GM10266 (cell line): ENCODE data around the gene ORMDL1.
"Not testable (repeated sequence)": the region's sequence is repeated elsewhere in the genome, so short reads cannot be mapped to it uniquely, and the experiment has no call there.

Experiments used
- DNase-seq: peaks from one replicate; pipeline ENCODE4 v3.0.0; 2012; ENCODE audit errors: extremely low spot score
- TF ChIP-seq, protein P1 (sequence below): IDR thresholded peaks from 2 replicates; pipeline ENCODE4 v1.5.1; 2012; ENCODE audit warnings: mild to moderate bottlenecking, low read depth; ENCODE audit not compliant: control insufficient read depth, insufficient read depth; ENCODE audit errors: missing control alignments

Gene ORMDL1

DNA sequence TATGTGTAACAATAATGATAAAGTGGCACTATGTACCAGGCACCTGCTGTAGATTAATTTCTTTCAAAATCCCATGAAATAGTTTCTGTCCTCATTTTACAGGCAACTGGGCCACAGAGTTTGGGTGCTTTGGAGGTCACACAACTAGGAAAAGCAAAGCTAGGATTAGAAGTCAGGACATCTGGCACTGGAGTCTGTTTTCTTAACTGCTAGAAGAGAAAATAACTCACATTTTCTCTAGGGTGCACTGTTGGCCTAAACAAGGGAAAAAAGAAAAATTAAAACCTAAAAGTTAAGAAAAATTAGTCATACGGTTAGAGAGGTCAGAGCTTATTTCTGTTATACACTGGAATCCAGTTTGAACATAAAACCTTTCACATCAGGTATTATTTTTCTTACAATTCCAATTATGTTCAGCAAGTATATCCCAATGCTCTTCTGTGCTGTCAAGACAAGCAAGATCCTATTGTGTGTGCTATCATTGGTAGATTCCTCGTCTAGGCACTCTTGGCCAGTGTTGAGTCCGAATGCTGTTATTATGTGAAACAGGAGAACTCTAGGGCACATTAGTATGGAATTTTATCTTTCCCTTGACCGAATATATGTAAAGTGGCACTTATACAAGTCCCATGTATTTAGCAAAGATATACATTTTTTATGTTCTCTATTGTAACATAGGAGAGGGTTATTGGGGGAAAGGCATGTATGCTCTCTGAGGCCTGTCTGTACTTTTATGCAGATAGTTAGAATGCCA, 20.1 kb downstream of the ORMDL1 start:
- no peak for DNase-seq
- TF ChIP-seq, protein P1, sequence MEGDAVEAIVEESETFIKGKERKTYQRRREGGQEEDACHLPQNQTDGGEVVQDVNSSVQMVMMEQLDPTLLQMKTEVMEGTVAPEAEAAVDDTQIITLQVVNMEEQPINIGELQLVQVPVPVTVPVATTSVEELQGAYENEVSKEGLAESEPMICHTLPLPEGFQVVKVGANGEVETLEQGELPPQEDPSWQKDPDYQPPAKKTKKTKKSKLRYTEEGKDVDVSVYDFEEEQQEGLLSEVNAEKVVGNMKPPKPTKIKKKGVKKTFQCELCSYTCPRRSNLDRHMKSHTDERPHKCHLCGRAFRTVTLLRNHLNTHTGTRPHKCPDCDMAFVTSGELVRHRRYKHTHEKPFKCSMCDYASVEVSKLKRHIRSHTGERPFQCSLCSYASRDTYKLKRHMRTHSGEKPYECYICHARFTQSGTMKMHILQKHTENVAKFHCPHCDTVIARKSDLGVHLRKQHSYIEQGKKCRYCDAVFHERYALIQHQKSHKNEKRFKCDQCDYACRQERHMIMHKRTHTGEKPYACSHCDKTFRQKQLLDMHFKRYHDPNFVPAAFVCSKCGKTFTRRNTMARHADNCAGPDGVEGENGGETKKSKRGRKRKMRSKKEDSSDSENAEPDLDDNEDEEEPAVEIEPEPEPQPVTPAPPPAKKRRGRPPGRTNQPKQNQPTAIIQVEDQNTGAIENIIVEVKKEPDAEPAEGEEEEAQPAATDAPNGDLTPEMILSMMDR, result peak; percentile 23

DNA sequence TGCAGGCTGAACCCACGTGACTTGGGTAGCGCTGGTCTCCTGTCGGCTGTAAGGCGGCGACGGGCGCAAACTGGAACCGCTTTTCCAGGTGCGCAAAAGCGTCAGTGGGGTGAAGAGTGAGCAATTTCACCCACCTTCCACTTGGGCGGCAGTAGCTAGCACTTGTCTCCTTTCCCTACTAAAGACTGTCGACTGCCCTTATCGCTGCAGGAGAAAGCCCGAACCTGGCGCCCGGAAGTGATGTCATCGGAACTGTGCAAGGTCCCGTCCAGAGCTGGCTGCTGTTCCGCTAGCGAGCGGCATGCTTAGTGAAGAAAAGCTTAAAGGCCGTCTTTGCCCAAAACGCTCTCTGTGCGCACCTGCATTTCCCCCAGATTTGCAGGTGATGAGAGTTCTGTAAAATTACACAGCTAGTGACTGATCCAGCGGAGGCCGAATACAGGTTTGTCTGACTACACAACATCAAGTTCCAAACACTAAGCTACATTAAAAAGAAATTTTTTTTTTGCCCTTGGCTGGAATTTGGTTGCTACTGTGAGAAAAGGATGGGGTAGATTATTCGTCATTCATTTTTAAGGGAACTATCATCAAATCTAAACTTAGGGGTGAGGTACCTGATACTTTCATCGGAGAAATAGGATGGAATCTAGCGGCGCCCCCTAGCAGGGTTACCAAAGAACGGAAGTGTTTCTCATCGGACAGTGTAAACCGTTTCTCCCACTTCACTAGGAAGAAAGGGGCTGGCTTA, 21.4 kb downstream of the ORMDL1 start, which contains the start of gene OSGEPL1:
TSS of gene OSGEPL1 (minus strand) at position 242 of the 748 bp plus-strand sequence. CDS start 1,152 bp downstream, outside the sequence.
- TF ChIP-seq, protein P1, result peak; percentile 67
- DNase-seq, result peak; percentile 80

DNA sequence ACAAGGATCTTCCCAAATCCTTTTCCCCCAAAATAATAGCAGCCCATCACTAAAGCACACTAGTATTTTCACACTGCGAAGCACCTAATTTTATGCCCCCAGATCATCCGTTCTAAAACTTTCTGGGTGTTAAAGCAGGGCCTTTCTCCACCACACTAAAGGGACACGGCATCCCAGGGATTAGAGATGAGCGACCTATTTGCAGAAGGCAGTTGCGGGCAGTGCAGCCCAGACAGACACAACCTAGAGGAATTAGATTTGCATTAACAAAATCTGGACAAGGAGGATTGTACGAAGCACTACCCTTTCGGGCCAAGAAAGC, 21.9 kb downstream of the ORMDL1 start:
- TF ChIP-seq, protein P1, result no peak
- no peak for DNase-seq

DNA sequence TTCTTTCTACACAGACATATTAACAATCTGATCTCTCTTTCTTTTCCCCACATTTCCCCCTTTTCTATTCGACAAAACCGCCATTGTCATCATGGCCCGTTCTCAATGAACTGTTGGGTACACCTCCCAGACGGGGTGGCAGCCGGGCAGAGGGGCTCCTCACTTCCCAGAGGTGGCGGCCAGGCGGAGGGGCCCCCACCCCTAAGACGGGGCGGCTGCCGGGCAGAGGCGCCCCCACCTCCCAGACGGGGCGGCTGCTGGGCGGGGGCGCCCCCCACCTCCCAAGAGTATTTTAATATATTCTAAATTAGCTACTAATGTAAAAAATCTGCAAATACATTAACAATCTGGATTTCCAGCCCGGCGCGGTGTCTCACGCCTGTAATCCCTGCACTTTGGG, 24.0 kb downstream of the ORMDL1 start:
- DNase-seq, result not testable (repeated sequence)

DNA sequence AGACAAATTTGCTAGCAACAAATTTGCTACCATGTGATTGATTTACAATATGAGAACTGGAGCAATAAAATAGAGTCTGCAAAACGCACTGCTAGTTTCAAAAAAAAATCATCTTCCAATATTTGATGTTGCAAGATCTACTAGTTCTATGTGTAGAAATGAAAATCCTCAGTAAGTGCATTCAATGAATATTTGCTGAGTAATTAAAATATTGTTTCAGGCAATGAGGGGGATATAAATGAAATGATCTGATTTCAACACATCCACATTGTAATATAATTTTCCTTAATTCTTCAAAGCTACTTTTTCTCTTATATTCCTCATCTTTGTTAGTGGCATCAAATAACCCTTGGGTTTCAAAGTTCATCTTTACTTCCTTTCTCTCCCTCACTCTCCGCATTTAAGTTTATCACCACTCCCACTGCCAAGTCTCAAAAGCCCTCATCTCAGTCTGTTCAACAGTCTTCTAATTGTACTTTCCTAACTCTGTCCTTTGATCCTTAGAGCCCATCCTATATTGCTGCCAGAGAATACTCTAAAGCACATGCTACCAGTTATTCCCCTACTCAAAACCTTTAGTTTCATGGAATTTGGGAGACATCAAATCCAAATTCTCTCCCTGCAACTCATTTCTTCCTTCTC, 27.7 kb downstream of the ORMDL1 start:
- TF ChIP-seq, protein P1, result no peak
- DNase-seq, result no peak

DNA sequence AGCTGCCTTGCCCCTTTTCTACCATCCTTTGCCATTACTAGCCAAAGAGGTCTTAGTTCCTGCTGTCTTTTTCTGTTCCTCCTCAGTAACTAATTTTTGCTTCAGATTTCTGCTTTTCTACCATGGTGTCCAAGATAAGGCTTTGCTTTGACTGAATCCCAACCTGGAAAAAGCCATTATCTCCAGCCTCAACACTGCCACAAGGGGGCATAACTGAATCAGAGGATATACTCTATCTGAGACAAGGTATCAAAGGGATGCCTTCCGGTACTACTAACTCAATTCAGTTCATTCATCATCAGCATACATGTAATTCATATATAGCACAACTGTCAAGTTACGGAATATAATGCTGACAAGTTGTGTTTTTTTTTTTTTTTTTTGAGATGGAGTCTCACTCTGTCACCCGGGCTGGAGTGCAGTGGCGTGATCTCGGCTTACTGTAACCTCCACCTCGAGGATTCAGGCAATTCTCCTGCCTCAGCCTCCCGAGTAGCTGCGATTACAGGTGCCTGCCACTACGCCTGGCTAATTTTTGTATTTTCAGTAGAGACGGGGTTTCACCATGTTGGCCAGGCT, 33.0 kb downstream of the ORMDL1 start:
- TF ChIP-seq, protein P1, result peak; percentile 55
- DNase-seq, result peak; percentile 52

DNA sequence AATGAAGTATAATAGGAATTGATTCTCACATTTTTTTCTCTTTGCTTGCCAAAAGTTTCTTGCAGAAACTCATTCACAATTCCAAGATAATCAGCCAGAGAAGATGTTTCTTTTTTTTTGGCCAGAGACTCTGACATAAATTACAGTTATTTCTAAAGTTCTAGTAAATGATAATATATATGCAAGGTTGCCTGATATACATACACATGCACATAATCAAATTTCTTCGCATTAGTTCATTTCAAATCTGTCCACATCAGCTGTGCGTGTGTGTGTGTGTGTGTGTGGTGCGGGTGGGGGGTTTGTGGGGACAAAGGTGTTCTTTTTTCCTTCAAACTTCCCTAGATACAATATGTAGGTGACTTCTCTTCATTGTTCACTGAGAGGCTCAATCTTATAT, 54.7 kb downstream of the ORMDL1 start:
- no peak for DNase-seq
- TF ChIP-seq, protein P1, result no peak
